ENCODE data around the gene TRIM17.

TRIM17 gene

GRCh38 chr1:228404107-228404720 is 12.4 kb downstream of the TRIM17 start:
- no peak for FAIRE-seq
- TF ChIP-seq, protein P1, sequence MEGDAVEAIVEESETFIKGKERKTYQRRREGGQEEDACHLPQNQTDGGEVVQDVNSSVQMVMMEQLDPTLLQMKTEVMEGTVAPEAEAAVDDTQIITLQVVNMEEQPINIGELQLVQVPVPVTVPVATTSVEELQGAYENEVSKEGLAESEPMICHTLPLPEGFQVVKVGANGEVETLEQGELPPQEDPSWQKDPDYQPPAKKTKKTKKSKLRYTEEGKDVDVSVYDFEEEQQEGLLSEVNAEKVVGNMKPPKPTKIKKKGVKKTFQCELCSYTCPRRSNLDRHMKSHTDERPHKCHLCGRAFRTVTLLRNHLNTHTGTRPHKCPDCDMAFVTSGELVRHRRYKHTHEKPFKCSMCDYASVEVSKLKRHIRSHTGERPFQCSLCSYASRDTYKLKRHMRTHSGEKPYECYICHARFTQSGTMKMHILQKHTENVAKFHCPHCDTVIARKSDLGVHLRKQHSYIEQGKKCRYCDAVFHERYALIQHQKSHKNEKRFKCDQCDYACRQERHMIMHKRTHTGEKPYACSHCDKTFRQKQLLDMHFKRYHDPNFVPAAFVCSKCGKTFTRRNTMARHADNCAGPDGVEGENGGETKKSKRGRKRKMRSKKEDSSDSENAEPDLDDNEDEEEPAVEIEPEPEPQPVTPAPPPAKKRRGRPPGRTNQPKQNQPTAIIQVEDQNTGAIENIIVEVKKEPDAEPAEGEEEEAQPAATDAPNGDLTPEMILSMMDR (IDR thresholded peaks at IDR 0.05; ENCODE audit: insufficient read depth, missing control alignments): no peak
- DNase-seq (ENCODE audit: insufficient read length, low spot score): no peak

- TF ChIP-seq, protein P1 (IDR thresholded peaks at IDR 0.05; ENCODE audit: insufficient read depth, missing control alignments): no peak
- FAIRE-seq (no peak), DNase-seq (ENCODE audit: insufficient read length, low spot score) (no peak)
Observed at GRCh38 chr1:228403231-228403631, 13.4 kb downstream of the TRIM17 start.

DNA sequence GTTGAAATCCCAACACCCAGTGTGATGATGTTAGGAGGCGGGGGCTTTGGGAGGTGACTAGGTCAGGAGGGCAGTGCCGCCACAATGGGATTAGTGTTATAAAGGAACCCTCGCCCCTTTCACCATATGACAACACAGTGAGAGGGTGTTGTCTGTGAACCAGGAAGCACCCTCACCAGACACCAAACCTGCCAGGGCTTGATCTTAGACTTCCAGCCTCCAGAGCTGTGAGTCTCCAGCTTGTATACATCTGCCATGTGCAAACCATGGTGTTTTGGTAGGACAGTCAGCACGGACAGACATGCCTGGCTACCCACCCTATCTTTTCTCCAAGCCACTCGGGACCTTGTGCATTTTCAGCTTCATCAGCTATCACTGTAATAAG is 14.0 kb downstream of the TRIM17 start:
- FAIRE-seq (no peak), DNase-seq (ENCODE audit: insufficient read length, low spot score) (no peak)
- TF ChIP-seq, protein P1 (IDR thresholded peaks at IDR 0.05; ENCODE audit: insufficient read depth, missing control alignments): no peak

DNA sequence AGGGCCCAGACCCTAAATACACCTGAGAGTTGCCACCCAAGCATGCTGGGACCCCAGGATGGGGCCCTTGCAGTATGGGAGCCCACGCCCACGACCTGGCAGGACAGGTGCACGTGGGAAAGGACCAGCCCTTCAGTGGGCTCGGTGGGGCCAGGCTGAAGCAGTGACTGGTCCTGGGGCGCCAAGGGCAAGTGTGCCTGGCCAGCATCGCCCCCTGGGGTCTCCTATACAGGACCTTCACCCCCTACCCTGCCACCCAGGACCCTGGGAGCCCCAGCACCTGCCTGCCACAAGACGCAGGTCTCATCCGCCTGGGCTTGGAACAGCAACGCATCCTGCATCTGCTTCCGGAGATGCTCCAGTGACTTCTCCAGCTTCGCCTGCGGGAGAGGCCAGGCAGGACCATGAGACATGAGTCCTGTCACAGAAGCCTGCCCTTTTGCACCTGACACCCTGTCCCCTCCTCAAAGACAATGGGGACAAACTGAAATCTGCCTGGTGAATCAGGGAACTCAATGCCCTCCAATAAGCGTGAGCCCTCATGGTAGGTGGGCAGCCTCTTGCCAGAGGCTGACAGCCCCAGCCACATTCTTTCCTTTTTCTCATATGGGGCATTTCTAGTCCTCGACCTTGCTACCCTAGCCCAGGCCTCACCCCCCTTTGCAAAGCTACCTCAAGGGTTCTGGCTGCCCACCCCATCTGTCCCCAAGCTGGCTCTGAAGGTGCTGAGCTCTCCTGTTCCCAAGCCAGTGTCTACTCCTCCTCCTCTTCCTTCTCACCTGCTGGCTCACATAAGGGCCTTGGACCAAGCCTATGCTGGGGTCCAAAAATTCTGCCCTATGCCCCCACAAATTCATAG is 14.7 kb downstream of the TRIM17 start:
- TF ChIP-seq, protein P1 (IDR thresholded peaks at IDR 0.05; ENCODE audit: insufficient read depth, missing control alignments): no peak
- FAIRE-seq (no peak), DNase-seq (ENCODE audit: insufficient read length, low spot score) (no peak)

DNA sequence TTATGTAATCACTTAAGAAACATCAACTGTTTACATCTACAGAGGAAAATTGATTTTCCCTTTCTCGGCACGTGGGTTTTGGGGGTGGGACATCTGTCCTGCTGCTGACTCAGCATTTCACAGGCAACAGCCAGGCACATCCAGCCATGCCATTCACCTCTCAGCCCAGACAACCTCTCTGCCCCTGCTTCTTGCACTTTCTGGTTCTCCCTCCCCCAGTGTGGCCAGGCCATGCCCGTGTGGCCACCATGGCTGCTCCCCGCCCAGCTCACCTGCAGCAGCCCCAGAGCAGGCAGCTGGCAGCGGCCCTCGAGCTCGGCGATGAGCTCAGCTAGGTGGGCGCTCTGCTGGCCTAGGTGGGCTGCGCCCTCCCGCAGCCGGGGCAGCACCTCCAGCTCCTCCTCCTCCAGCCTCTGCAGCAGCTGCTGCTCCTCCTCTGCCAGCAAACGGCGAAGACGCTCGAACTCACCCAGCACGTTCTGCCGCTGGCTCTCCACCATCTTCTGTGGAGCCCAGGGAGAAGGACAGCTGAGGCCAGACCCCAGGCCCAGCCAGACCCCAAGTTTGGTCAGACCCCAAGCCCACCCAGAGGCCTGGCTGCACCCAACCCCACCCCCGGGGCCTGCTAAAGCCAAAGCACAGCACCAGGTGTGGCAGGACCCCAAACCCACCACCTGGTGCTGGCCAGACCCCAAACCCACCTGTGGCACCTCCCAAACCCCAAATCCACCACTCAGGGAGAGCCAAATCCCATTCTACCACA is 15.8 kb downstream of the TRIM17 start:
- DNase-seq (ENCODE audit: insufficient read length, low spot score) (no peak), FAIRE-seq (no peak)
- TF ChIP-seq, protein P1 (IDR thresholded peaks at IDR 0.05; ENCODE audit: insufficient read depth, missing control alignments): no peak

DNA sequence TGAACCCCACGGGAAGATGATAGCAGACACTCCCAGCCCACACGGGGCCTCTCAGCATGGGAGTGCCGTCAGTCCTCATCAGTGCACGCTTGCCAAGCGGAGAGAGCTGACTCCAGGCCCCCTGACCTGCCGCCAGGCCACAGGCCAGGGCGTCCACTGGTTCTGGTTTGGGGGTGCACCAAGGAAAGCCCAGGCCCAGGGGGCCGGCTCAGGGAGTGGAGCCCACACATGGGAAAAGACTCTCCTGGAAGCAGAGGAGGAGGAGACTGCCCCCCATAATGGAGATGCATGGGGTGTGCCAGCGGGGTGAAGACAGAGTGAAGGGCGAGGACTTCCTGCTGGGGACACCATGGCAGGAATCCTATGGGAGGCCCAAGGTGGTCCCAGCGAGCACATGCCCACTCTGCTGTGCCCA is 16.4 kb downstream of the TRIM17 start:
- FAIRE-seq: no peak
- TF ChIP-seq, protein P1 (IDR thresholded peaks at IDR 0.05; ENCODE audit: insufficient read depth, missing control alignments): no peak
- no peak for DNase-seq (ENCODE audit: insufficient read length, low spot score)
